Activated CD8-positive, alpha-beta T cell treated with anti-CD3 and anti-CD28 coated beads for 36 hours (primary cell): ENCODE data around the gene PEX19. TPM values are rescaled to one million over a fixed set of nuclear protein-coding genes. Genes with fewer than 3 reads are reported as not detected.
A peak's percentile ranks its signal among the peaks of the same experiment; 100 is the strongest.

Experiments
- ATAC-seq: fragments of 200-7000 bp; cut with Tn5 transposase; one replicate; pipeline ENCODE4 v1.10.0; 2021; ENCODE audit warnings: mild to moderate bottlenecking, moderate library complexity
- CTCF ChIA-PET: fragments of 350-600 bp; sonication (Branson Sonifier 250); formaldehyde crosslinking; loops from one replicate; lab custom pipeline; 2021; ENCODE audit warnings: antibody characterized with exemption; lab: Charles Lee
- POLR2A ChIA-PET: fragments of 350-600 bp; sonication (Branson Sonifier 250); formaldehyde crosslinking; loops from one replicate; lab custom pipeline; 2021; ENCODE audit warnings: antibody characterized with exemption; lab: Charles Lee
- DNase-seq: peaks from one replicate; pipeline ENCODE4 v3.0.0-alpha.2; 2020
- H3K27ac Mint-ChIP-seq: one replicate; pipeline ENCODE4 v1.8.0; 2021; ENCODE audit warnings: mild to moderate bottlenecking, mixed read lengths
- H3K27me3 Mint-ChIP-seq: one replicate; pipeline ENCODE4 v1.8.0; 2021; ENCODE audit warnings: mixed read lengths
- H3K36me3 Mint-ChIP-seq: one replicate; pipeline ENCODE4 v1.8.0; 2021; ENCODE audit warnings: low read depth, mixed read lengths
- H3K4me1 Mint-ChIP-seq: one replicate; pipeline ENCODE4 v1.8.0; 2021; ENCODE audit warnings: low read depth, mixed read lengths
- H3K4me3 Mint-ChIP-seq: one replicate; pipeline ENCODE4 v1.8.0; 2021; ENCODE audit warnings: mild to moderate bottlenecking, moderate library complexity, mixed read lengths
- H3K9me3 Mint-ChIP-seq: one replicate; pipeline ENCODE4 v1.8.0; 2021; ENCODE audit warnings: mixed read lengths
- intact Hi-C: fragments of 100-400 bp; cut with micrococcal nuclease; formaldehyde crosslinking; loops from one replicate; pipeline ENCODE4 v1.10.0; 2022
- total RNA-seq, 2 experiments: library from RNA; stranded (reverse); gene quantifications; one replicate each; pipeline ENCODE4 v1.2.3, GENCODE V29; 2021
- TF ChIP-seq, protein P1 (sequence below): fragments of 200-600 bp; IDR thresholded peaks from one replicate; pipeline ENCODE4 v1.8.0; 2022; ENCODE audit warnings: antibody characterized with exemption, mild to moderate bottlenecking

The PEX19 gene
- total RNA-seq, 2 experiments from 2014 or later = 52.9 to 56.9 TPM

- peak overlapping the region; percentile 94 for H3K4me3 Mint-ChIP-seq
- peak overlapping the region; percentile 94 for H3K27ac Mint-ChIP-seq
- ATAC-seq (peak; percentile 22), DNase-seq (peak; percentile 32)
- TF ChIP-seq, protein P1, sequence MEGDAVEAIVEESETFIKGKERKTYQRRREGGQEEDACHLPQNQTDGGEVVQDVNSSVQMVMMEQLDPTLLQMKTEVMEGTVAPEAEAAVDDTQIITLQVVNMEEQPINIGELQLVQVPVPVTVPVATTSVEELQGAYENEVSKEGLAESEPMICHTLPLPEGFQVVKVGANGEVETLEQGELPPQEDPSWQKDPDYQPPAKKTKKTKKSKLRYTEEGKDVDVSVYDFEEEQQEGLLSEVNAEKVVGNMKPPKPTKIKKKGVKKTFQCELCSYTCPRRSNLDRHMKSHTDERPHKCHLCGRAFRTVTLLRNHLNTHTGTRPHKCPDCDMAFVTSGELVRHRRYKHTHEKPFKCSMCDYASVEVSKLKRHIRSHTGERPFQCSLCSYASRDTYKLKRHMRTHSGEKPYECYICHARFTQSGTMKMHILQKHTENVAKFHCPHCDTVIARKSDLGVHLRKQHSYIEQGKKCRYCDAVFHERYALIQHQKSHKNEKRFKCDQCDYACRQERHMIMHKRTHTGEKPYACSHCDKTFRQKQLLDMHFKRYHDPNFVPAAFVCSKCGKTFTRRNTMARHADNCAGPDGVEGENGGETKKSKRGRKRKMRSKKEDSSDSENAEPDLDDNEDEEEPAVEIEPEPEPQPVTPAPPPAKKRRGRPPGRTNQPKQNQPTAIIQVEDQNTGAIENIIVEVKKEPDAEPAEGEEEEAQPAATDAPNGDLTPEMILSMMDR = no peak
- ChIA-PET POLR2A (interaction anchor here (0.5 to 3.0 kb wide), 13 partner anchors 10 to 183 kb away, joined by 3 to 41 read pairs (median 4); partner anchors contain the start of gene DCAF8), CTCF (interaction anchor here (0.9 to 2.7 kb wide), 10 partner anchors 9 to 237 kb away, joined by 3 to 12 read pairs (median 5); partner anchors contain the start of gene DCAF8)
- H3K36me3 Mint-ChIP-seq = peaks cover 31% of the 10 kb centered on the region
- intact Hi-C loops = no loop called here
- no peaks in the 10 kb centered on the region for H3K9me3 Mint-ChIP-seq
- peaks cover 20% of the 10 kb centered on the region for H3K4me1 Mint-ChIP-seq
- no peaks in the 10 kb centered on the region for H3K27me3 Mint-ChIP-seq
Observed at GRCh38 chr1:160284220-160284781, 632 bp downstream of the PEX19 start.

- Mint-ChIP-seq H3K4me3 (no peak overlapping the region), H3K4me1 (peaks cover 20% of the 10 kb centered on the region), H3K27me3 (no peaks in the 10 kb centered on the region), H3K9me3 (no peaks in the 10 kb centered on the region), H3K27ac (no peak overlapping the region), H3K36me3 (peaks cover 36% of the 10 kb centered on the region)
- no peak for DNase-seq
- ATAC-seq = no peak
- ChIA-PET POLR2A (interaction anchor here (0.7 to 3.0 kb wide), 2 partner anchors 19 to 382 kb away, joined by 3 to 41 read pairs; partner anchors contain the start of gene DCAF8), CTCF (interaction anchor here (0.6 kb wide), 1 partner anchor 8 kb away, joined by 4 read pairs; no protein-coding TSS in a partner anchor)
- intact Hi-C loops = no loop called here
- TF ChIP-seq, protein P1 = no peak
Observed at GRCh38 chr1:160282807-160283206, 2.1 kb downstream of the PEX19 start.

GRCh38 chr1:160277987-160278386 is 6.9 kb downstream of the PEX19 start:
- Mint-ChIP-seq H3K36me3 (peaks cover 41% of the 10 kb centered on the region), H3K4me1 (peaks cover 3% of the 10 kb centered on the region), H3K27me3 (no peaks in the 10 kb centered on the region), H3K9me3 (no peaks in the 10 kb centered on the region), H3K4me3 (no peak overlapping the region), H3K27ac (no peak overlapping the region)
- CTCF ChIA-PET = interaction anchor here (1.6 to 4.4 kb wide), 2 partner anchors 14 to 26 kb away, joined by 7 to 47 read pairs; no protein-coding TSS in a partner anchor
- ATAC-seq (no peak), DNase-seq (no peak)
- intact Hi-C loops = no loop called here
- TF ChIP-seq, protein P1 = no peak
- POLR2A ChIA-PET = interaction anchor here (1.0 to 1.5 kb wide), 2 partner anchors 12 to 15 kb away, joined by 4 to 9 read pairs; partner anchors contain the start of gene DCAF8

DNA sequence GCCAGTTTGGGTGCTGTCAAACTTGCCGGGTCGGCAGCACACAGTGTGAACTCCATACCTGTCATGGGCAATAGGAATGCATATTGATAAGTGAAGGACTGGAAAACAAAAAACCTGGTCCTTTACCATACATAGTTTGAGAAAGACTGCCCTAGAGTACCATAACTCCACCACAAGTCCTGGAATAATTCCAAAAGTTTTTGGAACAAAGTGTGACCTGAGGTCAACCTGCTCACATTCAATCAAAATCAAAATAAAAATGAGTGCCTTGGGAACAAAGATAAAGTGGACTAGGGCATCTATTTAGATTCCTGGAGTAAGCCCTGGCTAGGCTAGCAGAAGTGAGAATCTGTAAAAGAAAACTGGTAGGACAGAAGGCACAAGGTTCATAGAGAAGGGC is 7.6 kb downstream of the PEX19 start:
- POLR2A ChIA-PET = interaction anchor here (1.0 kb wide), 1 partner anchor 14 kb away, joined by 9 read pairs; the partner anchor contains the start of gene DCAF8
- Mint-ChIP-seq H3K9me3 (no peaks in the 10 kb centered on the region), H3K27ac (peak overlapping the region; percentile 52), H3K36me3 (peaks cover 37% of the 10 kb centered on the region), H3K27me3 (no peaks in the 10 kb centered on the region), H3K4me3 (no peak overlapping the region), H3K4me1 (no peaks in the 10 kb centered on the region)
- ATAC-seq (no peak), DNase-seq (no peak)
- CTCF ChIA-PET = interaction anchor here (1.6 to 4.4 kb wide), 2 partner anchors 15 to 25 kb away, joined by 7 to 47 read pairs; no protein-coding TSS in a partner anchor
- TF ChIP-seq, protein P1 = no peak
- intact Hi-C loops = no loop called here

GRCh38 chr1:160271025-160271424 is 13.9 kb downstream of the PEX19 start:
- H3K9me3 Mint-ChIP-seq = no peaks in the 10 kb centered on the region
- no peak overlapping the region for H3K27ac Mint-ChIP-seq
- ATAC-seq (no peak), DNase-seq (no peak)
- H3K36me3 Mint-ChIP-seq = no peaks in the 10 kb centered on the region
- intact Hi-C loops = no loop called here
- H3K27me3 Mint-ChIP-seq = no peaks in the 10 kb centered on the region
- TF ChIP-seq, protein P1 = no peak
- POLR2A ChIA-PET = no interaction called here
- CTCF ChIA-PET = interaction anchor here (1.1 kb wide), 1 partner anchor 20 kb away, joined by 3 read pairs; no protein-coding TSS in a partner anchor
- H3K4me3 Mint-ChIP-seq = no peak overlapping the region
- H3K4me1 Mint-ChIP-seq = no peaks in the 10 kb centered on the region
